HEK293 (cell line): Measurements from ENCODE around the gene ST7.

Experiments used
- ZIC2 ChIP-seq: fragments of 450-650 bp; formaldehyde crosslinking; IDR thresholded peaks from 2 replicates; pipeline ENCODE4 v1.5.1; 2016; ENCODE audit warnings: missing biosample characterization, missing genetic modification characterization
- ZNF10 ChIP-seq: fragments of 450-650 bp; formaldehyde crosslinking; IDR thresholded peaks from 2 replicates; pipeline ENCODE4 v1.5.1; 2017; ENCODE audit warnings: missing biosample characterization, missing genetic modification characterization
- ZXDB ChIP-seq: fragments of 450-650 bp; formaldehyde crosslinking; IDR thresholded peaks from 2 replicates; pipeline ENCODE4 v1.5.1; 2016; ENCODE audit warnings: missing biosample characterization, missing genetic modification characterization
- TF ChIP-seq, protein P1 (sequence below): fragments of 450-650 bp; formaldehyde crosslinking; IDR thresholded peaks from 2 replicates; pipeline ENCODE4 v1.5.1; 2016; ENCODE audit warnings: missing biosample characterization, missing genetic modification characterization

DNA sequence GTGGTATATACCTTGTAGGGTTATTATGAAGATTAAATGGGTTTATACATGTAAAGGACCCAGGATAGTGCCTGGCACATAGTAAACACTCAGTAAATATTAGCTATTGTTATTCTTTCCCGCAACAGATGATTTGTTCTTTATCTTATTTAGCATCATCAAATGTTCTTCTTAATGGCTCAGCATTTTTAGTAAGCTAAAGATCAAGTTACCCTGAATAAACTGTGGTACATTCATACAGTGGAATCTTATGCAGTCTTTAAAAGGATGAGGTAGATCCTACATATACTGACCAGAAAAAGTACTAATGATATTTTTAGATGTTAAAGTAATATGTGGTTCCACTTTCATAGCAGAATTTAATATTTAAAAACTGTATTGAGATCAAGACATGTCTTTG lies 65.4 kb downstream of the ST7 start:
- TF ChIP-seq ZXDB (tag by site-specific recombination) (no peak), ZIC2 (tag by site-specific recombination) (no peak), ZNF10 (no peak)
- TF ChIP-seq, protein P1, sequence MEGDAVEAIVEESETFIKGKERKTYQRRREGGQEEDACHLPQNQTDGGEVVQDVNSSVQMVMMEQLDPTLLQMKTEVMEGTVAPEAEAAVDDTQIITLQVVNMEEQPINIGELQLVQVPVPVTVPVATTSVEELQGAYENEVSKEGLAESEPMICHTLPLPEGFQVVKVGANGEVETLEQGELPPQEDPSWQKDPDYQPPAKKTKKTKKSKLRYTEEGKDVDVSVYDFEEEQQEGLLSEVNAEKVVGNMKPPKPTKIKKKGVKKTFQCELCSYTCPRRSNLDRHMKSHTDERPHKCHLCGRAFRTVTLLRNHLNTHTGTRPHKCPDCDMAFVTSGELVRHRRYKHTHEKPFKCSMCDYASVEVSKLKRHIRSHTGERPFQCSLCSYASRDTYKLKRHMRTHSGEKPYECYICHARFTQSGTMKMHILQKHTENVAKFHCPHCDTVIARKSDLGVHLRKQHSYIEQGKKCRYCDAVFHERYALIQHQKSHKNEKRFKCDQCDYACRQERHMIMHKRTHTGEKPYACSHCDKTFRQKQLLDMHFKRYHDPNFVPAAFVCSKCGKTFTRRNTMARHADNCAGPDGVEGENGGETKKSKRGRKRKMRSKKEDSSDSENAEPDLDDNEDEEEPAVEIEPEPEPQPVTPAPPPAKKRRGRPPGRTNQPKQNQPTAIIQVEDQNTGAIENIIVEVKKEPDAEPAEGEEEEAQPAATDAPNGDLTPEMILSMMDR (tag by site-specific recombination), result no peak
